ENCODE data around the gene UCMA.

GRCh38 chr10:13223241-13223640 lies 10.9 kb downstream of the UCMA start:
- TF ChIP-seq CTCF (IDR thresholded peaks at IDR 0.05; ENCODE audit: borderline replicate concordance, extremely low read depth, low read length, poor library complexity, severe bottlenecking), result no peak
- no peak for TF ChIP-seq EZH2 (IDR thresholded peaks at IDR 0.05; ENCODE audit: borderline replicate concordance, low read depth, low read length, severe bottlenecking)

Measured in DND-41 (cell line).